Hindlimb muscle (tissue), 1 donor: Measurements from ENCODE around the gene SBK3. TPM values are rescaled to one million over a fixed set of nuclear protein-coding genes. Genes with fewer than 3 reads are reported as not detected.
A peak's percentile ranks its signal among the peaks of the same experiment; 100 is the strongest.
"Not testable (repeated sequence)": the region's sequence is repeated elsewhere in the genome, so short reads cannot be mapped to it uniquely, and the experiment has no call there.

Experiments
- DNase-seq: peaks from one replicate; pipeline ENCODE4 v3.0.0-alpha.2; 2013
- polyA plus RNA-seq: library from polyadenylated mRNA; unstranded; fragments of 120-200 nt; gene quantifications from one replicate; pipeline ENCODE4 v1.2.1, GENCODE V29; 2013; ENCODE audit not compliant: insufficient read length

SBK3 gene
- polyA plus RNA-seq, 1 donor = 0.15 TPM

- no peak for DNase-seq
Observed at GRCh38 chr19:55539090-55539984, 6.0 kb downstream of the SBK3 start.

- DNase-seq = no peak
Observed at GRCh38 chr19:55538132-55538531, 7.2 kb downstream of the SBK3 start.

GRCh38 chr19:55537741-55538111, 7.6 kb downstream of the SBK3 start:
- DNase-seq = peak; percentile 66

GRCh38 chr19:55536951-55537740, 8.2 kb downstream of the SBK3 start, which contains the start of gene SBK2:
TSS of gene SBK2 (minus strand) at chr19:55537133. CDS start at chr19:55536294, 839 bp downstream.
- DNase-seq = no peak

GRCh38 chr19:55536366-55536765, 9.0 kb downstream of the SBK3 start:
- no peak for DNase-seq

GRCh38 chr19:55535965-55536350, 9.4 kb downstream of the SBK3 start:
- DNase-seq = no peak

- no peak for DNase-seq
Observed at GRCh38 chr19:55535173-55535964, 10.0 kb downstream of the SBK3 start.

GRCh38 chr19:55534280-55534679, 11.1 kb downstream of the SBK3 start:
- not testable (repeated sequence) for DNase-seq

GRCh38 chr19:55530996-55531395, 14.3 kb downstream of the SBK3 start:
- no peak for DNase-seq

- no peak for DNase-seq
Observed at GRCh38 chr19:55529636-55530234, 15.6 kb downstream of the SBK3 start.

GRCh38 chr19:55528030-55528803, 17.1 kb downstream of the SBK3 start:
- no peak for DNase-seq

GRCh38 chr19:55527197-55528029, 17.9 kb downstream of the SBK3 start:
- no peak for DNase-seq

GRCh38 chr19:55526216-55527196, 18.8 kb downstream of the SBK3 start:
- DNase-seq = peak; percentile 61

GRCh38 chr19:55525289-55526101, 19.8 kb downstream of the SBK3 start:
- DNase-seq = no peak

GRCh38 chr19:55520691-55521292, 24.6 kb downstream of the SBK3 start:
- no peak for DNase-seq

GRCh38 chr19:55519451-55520311, 25.7 kb downstream of the SBK3 start:
- DNase-seq = no peak
